Activated effector memory CD4-positive, alpha-beta T cell treated with Interleukin-2 at 50 U/mL for 16 hours (primary cell): ENCODE measurements around the gene IQGAP3.
"Not testable (repeated sequence)": the region's sequence is repeated elsewhere in the genome, so short reads cannot be mapped to it uniquely, and the experiment has no call there.

ENCODE experiments used
- DNase-seq: peaks from one replicate; pipeline ENCODE4 v3.0.0-alpha.2; 2020

IQGAP3 gene

GRCh38 chr1:156571919-156572662, at the start of gene IQGAP3:
TSS of gene IQGAP3 (minus strand) at chr1:156572565. CDS start at chr1:156572529, 36 bp downstream.
- DNase-seq, result peak; percentile 63

GRCh38 chr1:156619582-156619955, 47.2 kb upstream of the IQGAP3 start:
- no peak for DNase-seq

GRCh38 chr1:156618853-156619581, 46.7 kb upstream of the IQGAP3 start, which contains the start of gene HAPLN2:
TSS of gene HAPLN2 (plus strand) at chr1:156619415. CDS start at chr1:156623491, 4,076 bp downstream.
- no peak for DNase-seq

GRCh38 chr1:156616463-156616862, 44.1 kb upstream of the IQGAP3 start:
- no peak for DNase-seq

GRCh38 chr1:156615946-156616345, 43.6 kb upstream of the IQGAP3 start:
- no peak for DNase-seq

- no peak for DNase-seq
These were observed 40.3 kb upstream of the IQGAP3 start for GRCh38 chr1:156612666-156613065.

- not testable (repeated sequence) for DNase-seq
These were observed 37.7 kb upstream of the IQGAP3 start for GRCh38 chr1:156610072-156610471.

- DNase-seq, result peak; percentile 33
These were observed 36.6 kb upstream of the IQGAP3 start for GRCh38 chr1:156608981-156609380.

- peak; percentile 34 for DNase-seq
These were observed 35.8 kb upstream of the IQGAP3 start for GRCh38 chr1:156608036-156608674.

GRCh38 chr1:156607344-156607743, 35.0 kb upstream of the IQGAP3 start:
- not testable (repeated sequence) for DNase-seq

- no peak for DNase-seq
These were observed 30.2 kb upstream of the IQGAP3 start for GRCh38 chr1:156602557-156602993.

GRCh38 chr1:156601892-156602291, 29.5 kb upstream of the IQGAP3 start:
- no peak for DNase-seq

- peak; percentile 70 for DNase-seq
These were observed 28.9 kb upstream of the IQGAP3 start, which contains the start of gene GPATCH4 for GRCh38 chr1:156601122-156601830. TSS of gene GPATCH4 (minus strand) at chr1:156601479.

- DNase-seq, result no peak
These were observed 28.4 kb upstream of the IQGAP3 start for GRCh38 chr1:156600733-156601121.

GRCh38 chr1:156599811-156600210, 27.4 kb upstream of the IQGAP3 start:
- DNase-seq, result no peak

GRCh38 chr1:156598731-156599432, 26.5 kb upstream of the IQGAP3 start:
- no peak for DNase-seq

GRCh38 chr1:156598125-156598524, 25.8 kb upstream of the IQGAP3 start:
- DNase-seq, result no peak

- DNase-seq, result no peak
These were observed 24.1 kb upstream of the IQGAP3 start for GRCh38 chr1:156596426-156596825.

- no peak for DNase-seq
These were observed 22.7 kb upstream of the IQGAP3 start for GRCh38 chr1:156595016-156595415.

GRCh38 chr1:156594190-156594589, 21.8 kb upstream of the IQGAP3 start:
- no peak for DNase-seq

GRCh38 chr1:156593661-156593989, 21.3 kb upstream of the IQGAP3 start:
- no peak for DNase-seq

GRCh38 chr1:156592910-156593660, 20.7 kb upstream of the IQGAP3 start:
- DNase-seq, result no peak
